Measurements from ENCODE around the gene MUC22.
"Not testable (repeated sequence)": the region's sequence is repeated elsewhere in the genome, so short reads cannot be mapped to it uniquely, and the experiment has no call there.

Gene MUC22

GRCh38 chr6:31035862-31036497 lies 25.7 kb downstream of the MUC22 start:
- peaks cover 56% of the 10 kb centered on the region for H3K27me3 Mint-ChIP-seq
- H3K36me3 Mint-ChIP-seq (ENCODE audit: low read depth) = no peaks in the 10 kb centered on the region
- H3K4me1 Mint-ChIP-seq (ENCODE audit: low read depth) = no peaks in the 10 kb centered on the region
- intact Hi-C loops (cut with micrococcal nuclease) = no loop called here
- H3K9me3 Mint-ChIP-seq = no peaks in the 10 kb centered on the region
- H3K4me3 Mint-ChIP-seq = no peak overlapping the region
- H3K27ac Mint-ChIP-seq = no peak overlapping the region

- Mint-ChIP-seq H3K27ac (no peak overlapping the region), H3K4me3 (no peak overlapping the region), H3K36me3 (ENCODE audit: low read depth) (no peaks in the 10 kb centered on the region), H3K27me3 (peaks cover 57% of the 10 kb centered on the region), H3K9me3 (no peaks in the 10 kb centered on the region), H3K4me1 (ENCODE audit: low read depth) (peaks cover 2% of the 10 kb centered on the region)
- intact Hi-C loops (cut with micrococcal nuclease) = no loop called here
These were observed 26.9 kb downstream of the MUC22 start for GRCh38 chr6:31037169-31037568.

DNA sequence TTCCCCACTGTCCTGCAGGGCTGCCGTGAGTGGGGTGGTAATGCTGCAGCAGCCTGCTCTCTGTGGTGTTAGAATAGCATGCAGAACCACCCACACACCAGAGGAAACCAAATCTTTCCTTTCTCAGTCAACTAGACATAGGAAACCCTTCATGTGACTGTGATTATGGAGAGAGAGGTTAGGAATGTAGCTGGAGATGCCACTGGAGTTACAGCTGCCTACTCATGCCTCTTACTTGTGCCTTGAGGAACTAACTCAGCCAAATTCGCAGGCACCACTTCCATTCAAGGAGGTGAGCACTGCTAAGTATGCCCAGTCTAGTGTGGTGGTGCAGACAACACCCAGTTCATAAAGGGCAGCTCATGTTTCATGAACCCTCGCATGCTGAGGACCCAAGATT lies 27.4 kb downstream of the MUC22 start:
- intact Hi-C loops (cut with micrococcal nuclease) = no loop called here
- Mint-ChIP-seq H3K4me3 (no peak overlapping the region), H3K4me1 (ENCODE audit: low read depth) (peaks cover 7% of the 10 kb centered on the region), H3K36me3 (ENCODE audit: low read depth) (no peaks in the 10 kb centered on the region), H3K9me3 (no peaks in the 10 kb centered on the region), H3K27me3 (peaks cover 54% of the 10 kb centered on the region), H3K27ac (no peak overlapping the region)

DNA sequence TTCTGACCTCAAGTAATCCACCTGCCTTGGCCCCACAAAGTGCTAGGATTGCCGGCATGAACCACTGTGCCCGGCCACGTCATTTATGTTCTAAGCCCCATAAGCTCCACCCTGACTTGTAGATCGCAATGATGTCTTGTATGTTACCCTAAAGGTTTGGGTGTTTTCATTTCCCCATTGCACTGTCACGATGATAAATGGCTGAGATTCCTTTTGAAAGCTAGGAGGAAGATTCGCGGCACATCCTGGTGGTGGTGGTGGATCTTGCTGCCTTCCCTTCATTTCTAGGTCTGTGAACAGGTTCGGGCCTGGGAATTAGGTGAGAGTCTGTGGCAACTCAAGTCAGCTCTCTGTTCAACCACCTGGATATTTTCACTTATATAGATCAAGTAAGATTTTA lies 28.3 kb downstream of the MUC22 start:
- intact Hi-C loops (cut with micrococcal nuclease) = no loop called here
- Mint-ChIP-seq H3K27me3 (peaks cover 51% of the 10 kb centered on the region), H3K4me3 (no peak overlapping the region), H3K27ac (no peak overlapping the region), H3K9me3 (no peaks in the 10 kb centered on the region), H3K36me3 (ENCODE audit: low read depth) (no peaks in the 10 kb centered on the region), H3K4me1 (ENCODE audit: low read depth) (peaks cover 16% of the 10 kb centered on the region)

DNA sequence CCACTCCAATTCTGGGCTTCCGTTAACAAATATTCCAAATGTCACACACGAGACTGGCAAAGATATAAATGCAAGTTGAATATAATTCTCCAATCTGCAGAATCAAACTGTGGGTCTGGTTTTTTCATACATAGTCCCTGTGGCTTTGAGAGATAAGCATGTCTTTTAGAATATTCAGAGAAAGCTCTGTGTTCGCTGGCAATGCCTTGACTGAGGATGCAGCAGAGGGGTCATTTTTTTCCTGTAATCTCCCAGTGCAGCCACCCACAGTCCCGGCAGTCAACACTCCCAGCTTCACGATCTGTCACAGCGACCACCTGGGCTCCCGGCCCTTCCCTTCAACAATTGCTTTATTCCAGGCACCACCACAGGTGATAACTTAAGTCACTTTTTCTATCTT lies 30.5 kb downstream of the MUC22 start:
- peaks cover 19% of the 10 kb centered on the region for H3K4me1 Mint-ChIP-seq (ENCODE audit: low read depth)
- no peaks in the 10 kb centered on the region for H3K9me3 Mint-ChIP-seq
- intact Hi-C loops (cut with micrococcal nuclease) = no loop called here
- H3K4me3 Mint-ChIP-seq = no peak overlapping the region
- H3K36me3 Mint-ChIP-seq (ENCODE audit: low read depth) = no peaks in the 10 kb centered on the region
- H3K27ac Mint-ChIP-seq = no peak overlapping the region
- H3K27me3 Mint-ChIP-seq = peaks cover 55% of the 10 kb centered on the region

- no peak overlapping the region for H3K27ac Mint-ChIP-seq
- H3K27me3 Mint-ChIP-seq = peaks cover 60% of the 10 kb centered on the region
- H3K9me3 Mint-ChIP-seq = no peaks in the 10 kb centered on the region
- H3K36me3 Mint-ChIP-seq (ENCODE audit: low read depth) = no peaks in the 10 kb centered on the region
- no peak overlapping the region for H3K4me3 Mint-ChIP-seq
- intact Hi-C loops (cut with micrococcal nuclease) = no loop called here
- peaks cover 19% of the 10 kb centered on the region for H3K4me1 Mint-ChIP-seq (ENCODE audit: low read depth)
These were observed 31.2 kb downstream of the MUC22 start for GRCh38 chr6:31041372-31041974.

DNA sequence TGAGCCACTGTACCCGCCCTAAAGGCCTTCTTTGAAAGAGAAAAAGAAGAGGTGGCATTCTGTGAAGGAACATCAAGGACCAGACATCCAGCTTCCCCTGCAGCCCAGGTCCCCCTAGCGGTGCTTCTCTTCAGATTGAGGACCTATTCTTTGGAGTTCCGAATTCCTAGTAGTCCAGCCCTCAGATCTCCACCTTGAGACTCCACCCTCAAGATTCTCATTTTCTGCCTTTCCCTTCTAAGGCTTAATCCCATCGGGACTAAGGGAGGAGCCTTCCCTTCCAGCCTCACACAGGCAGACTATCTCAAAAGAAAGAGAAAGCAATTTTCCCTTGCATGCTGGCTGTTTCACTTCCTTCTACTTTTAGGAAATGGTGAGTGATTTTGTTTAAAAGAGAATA lies 32.5 kb downstream of the MUC22 start:
- Mint-ChIP-seq H3K9me3 (no peaks in the 10 kb centered on the region), H3K27ac (no peak overlapping the region), H3K36me3 (ENCODE audit: low read depth) (no peaks in the 10 kb centered on the region), H3K27me3 (peaks cover 62% of the 10 kb centered on the region), H3K4me3 (peak overlapping the region; percentile 40), H3K4me1 (ENCODE audit: low read depth) (peaks cover 20% of the 10 kb centered on the region)
- intact Hi-C loops (cut with micrococcal nuclease) = no loop called here

DNA sequence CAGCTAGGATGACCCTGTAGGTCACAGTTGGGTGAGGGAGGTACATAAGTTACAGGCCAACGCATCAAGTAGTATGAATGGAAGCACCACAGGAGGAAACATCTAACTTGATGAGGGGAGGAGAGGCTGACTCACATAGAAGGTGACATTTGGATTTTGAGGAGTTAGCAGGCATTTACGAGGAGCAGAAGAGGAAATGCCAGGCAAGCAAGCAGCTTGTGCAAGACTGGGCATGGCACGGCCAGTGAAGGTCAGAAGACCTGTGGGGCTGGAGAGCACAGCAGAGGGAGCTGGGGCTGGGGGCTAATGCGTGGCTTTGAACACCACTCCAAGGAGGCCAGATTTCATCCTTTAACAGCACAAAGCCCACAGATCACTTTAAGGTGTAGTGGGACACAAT lies 37.8 kb downstream of the MUC22 start:
- H3K4me3 Mint-ChIP-seq = no peak overlapping the region
- H3K27me3 Mint-ChIP-seq = peaks cover 55% of the 10 kb centered on the region
- H3K36me3 Mint-ChIP-seq (ENCODE audit: low read depth) = no peaks in the 10 kb centered on the region
- H3K9me3 Mint-ChIP-seq = no peaks in the 10 kb centered on the region
- no peak overlapping the region for H3K27ac Mint-ChIP-seq
- intact Hi-C loops (cut with micrococcal nuclease) = no loop called here
- H3K4me1 Mint-ChIP-seq (ENCODE audit: low read depth) = peaks cover 16% of the 10 kb centered on the region

- Mint-ChIP-seq H3K4me3 (no peak overlapping the region), H3K27ac (no peak overlapping the region), H3K4me1 (ENCODE audit: low read depth) (peaks cover 8% of the 10 kb centered on the region), H3K27me3 (peaks cover 63% of the 10 kb centered on the region), H3K36me3 (ENCODE audit: low read depth) (no peaks in the 10 kb centered on the region), H3K9me3 (no peaks in the 10 kb centered on the region)
- intact Hi-C loops (cut with micrococcal nuclease) = no loop called here
These were observed 39.2 kb downstream of the MUC22 start for GRCh38 chr6:31049518-31049917.

- H3K4me3 Mint-ChIP-seq, H3K9me3 Mint-ChIP-seq: not testable (repeated sequence)
These were observed 42.9 kb downstream of the MUC22 start for GRCh38 chr6:31053187-31053586.

GRCh38 chr6:31053873-31054272 lies 43.6 kb downstream of the MUC22 start:
- no peak overlapping the region for H3K27ac Mint-ChIP-seq
- H3K4me3 Mint-ChIP-seq = no peak overlapping the region
- H3K9me3 Mint-ChIP-seq = no peaks in the 10 kb centered on the region

More at GRCh38 chr6:31053187-31053586, 42.9 kb downstream of the MUC22 start:
- H3K27ac Mint-ChIP-seq; intact Hi-C loops (cut with micrococcal nuclease); H3K36me3 Mint-ChIP-seq (ENCODE audit: low read depth); H3K4me1 Mint-ChIP-seq (ENCODE audit: low read depth): not testable (repeated sequence)
- peaks cover 51% of the 10 kb centered on the region for H3K27me3 Mint-ChIP-seq

DNA sequence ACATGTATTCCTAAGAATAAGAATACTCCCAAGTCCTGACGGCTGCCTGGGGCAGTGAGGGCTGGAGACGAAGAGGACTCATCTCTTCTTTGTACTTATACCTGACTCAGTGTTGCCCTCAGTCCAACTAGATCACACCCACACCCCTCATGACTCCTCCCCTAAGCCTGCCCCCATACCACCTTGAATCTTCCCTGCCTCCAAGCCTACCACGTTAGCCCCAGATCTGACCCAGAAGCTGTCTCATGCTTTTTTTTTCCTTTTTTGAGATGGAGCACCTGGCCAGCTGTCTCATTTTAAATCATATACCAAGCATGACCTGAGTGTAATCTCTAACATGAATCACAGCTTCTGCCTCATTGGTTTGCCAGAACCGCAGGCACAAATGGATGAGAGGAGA lies 45.2 kb downstream of the MUC22 start:
- intact Hi-C loops (cut with micrococcal nuclease) = no loop called here
- H3K27ac Mint-ChIP-seq = no peak overlapping the region
- no peaks in the 10 kb centered on the region for H3K36me3 Mint-ChIP-seq (ENCODE audit: low read depth)
- H3K4me3 Mint-ChIP-seq = no peak overlapping the region
- no peaks in the 10 kb centered on the region for H3K4me1 Mint-ChIP-seq (ENCODE audit: low read depth)
- H3K9me3 Mint-ChIP-seq = no peaks in the 10 kb centered on the region
- peaks cover 46% of the 10 kb centered on the region for H3K27me3 Mint-ChIP-seq

More at GRCh38 chr6:31053873-31054272, 43.6 kb downstream of the MUC22 start:
- H3K36me3 Mint-ChIP-seq (ENCODE audit: low read depth) = no peaks in the 10 kb centered on the region
- intact Hi-C loops (cut with micrococcal nuclease) = no loop called here
- peaks cover 49% of the 10 kb centered on the region for H3K27me3 Mint-ChIP-seq
- H3K4me1 Mint-ChIP-seq (ENCODE audit: low read depth) = no peaks in the 10 kb centered on the region

GRCh38 chr6:31057426-31058003 lies 47.2 kb downstream of the MUC22 start:
- H3K36me3 Mint-ChIP-seq (ENCODE audit: low read depth) = no peaks in the 10 kb centered on the region
- H3K4me1 Mint-ChIP-seq (ENCODE audit: low read depth) = no peaks in the 10 kb centered on the region
- no peak overlapping the region for H3K4me3 Mint-ChIP-seq
- no peaks in the 10 kb centered on the region for H3K9me3 Mint-ChIP-seq
- intact Hi-C loops (cut with micrococcal nuclease) = no loop called here
- peaks cover 42% of the 10 kb centered on the region for H3K27me3 Mint-ChIP-seq
- H3K27ac Mint-ChIP-seq = no peak overlapping the region

DNA sequence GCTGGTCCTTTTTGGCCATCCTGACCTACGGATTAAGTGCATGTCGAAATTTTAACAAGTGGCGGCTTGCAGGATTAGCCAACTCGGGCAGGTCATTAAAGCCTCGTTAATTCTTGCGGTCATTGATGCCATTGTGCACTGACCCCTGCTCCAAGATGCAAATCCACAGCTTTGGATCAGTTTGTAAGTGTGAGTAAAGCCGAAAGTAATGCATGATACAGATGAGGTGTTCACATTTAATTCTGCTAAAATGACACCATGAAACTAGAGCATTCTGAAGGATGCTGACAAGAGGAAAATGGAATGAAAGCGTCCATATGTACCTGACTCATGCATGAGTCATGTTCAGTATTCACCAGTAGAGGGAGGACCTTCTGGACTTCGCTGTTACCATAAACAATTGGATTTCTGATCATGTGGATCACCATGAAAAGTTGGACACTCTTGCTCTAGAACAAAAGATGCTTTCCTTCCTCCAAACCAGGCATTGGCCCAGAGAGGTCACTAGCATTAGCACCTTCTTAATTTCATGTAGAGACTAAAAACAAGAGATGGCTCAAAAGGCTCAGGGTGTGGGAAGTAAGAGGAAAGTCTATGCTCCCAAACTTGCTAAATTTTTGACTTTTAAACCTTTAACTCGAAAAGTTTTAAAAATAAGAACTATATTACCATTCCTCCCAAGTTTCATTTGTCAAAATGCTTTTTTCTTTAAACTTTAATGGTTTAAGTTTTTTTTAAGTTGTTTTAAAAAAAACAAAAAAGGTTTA lies 48.0 kb downstream of the MUC22 start:
- intact Hi-C loops (cut with micrococcal nuclease) = no loop called here
- no peak overlapping the region for H3K4me3 Mint-ChIP-seq
- no peak overlapping the region for H3K27ac Mint-ChIP-seq
- H3K9me3 Mint-ChIP-seq = no peaks in the 10 kb centered on the region
- no peaks in the 10 kb centered on the region for H3K36me3 Mint-ChIP-seq (ENCODE audit: low read depth)
- no peaks in the 10 kb centered on the region for H3K4me1 Mint-ChIP-seq (ENCODE audit: low read depth)
- H3K27me3 Mint-ChIP-seq = peaks cover 43% of the 10 kb centered on the region
